Liver (tissue), 9 donors: ENCODE results near the gene LOXL3. TPM values are rescaled to one million over a fixed set of nuclear protein-coding genes. Genes with fewer than 3 reads are reported as not detected.

ENCODE experiments used
- DNase-seq: peaks from one replicate; pipeline ENCODE4 v3.0.0-alpha.2; 2017; ENCODE audit warnings: low spot score
- H3K27ac ChIP-seq, 2 donors: one replicate each; pipeline ENCODE4 v1.7.0; 2013; ENCODE audit warnings: inconsistent platforms in 2 of 2, low read length in 2 of 2, control low read depth in 1 of 2, low read depth in 1 of 2, mild to moderate bottlenecking in 1 of 2
- H3K27me3 ChIP-seq, 4 donors: one replicate each; pipeline versions ENCODE4 v1.6.1 to v1.7.0; 2013; ENCODE audit warnings: low read length in 3 of 4, inconsistent platforms in 1 of 4, mild to moderate bottlenecking in 1 of 4, moderate library complexity in 1 of 4; ENCODE audit not compliant: control insufficient read depth in 4 of 4, insufficient read depth in 4 of 4
- H3K36me3 ChIP-seq, 4 donors: one replicate each; pipeline versions ENCODE4 v1.6.1 to v1.7.0; 2013; ENCODE audit warnings: low read length in 3 of 4, mild to moderate bottlenecking in 3 of 4, low read depth in 1 of 4, moderate library complexity in 1 of 4; ENCODE audit not compliant: control insufficient read depth in 4 of 4, insufficient read depth in 3 of 4
- H3K4me1 ChIP-seq, 4 donors: one replicate each; pipeline versions ENCODE4 v1.6.1 to v1.7.0; 2013; ENCODE audit warnings: low read length in 3 of 4, mild to moderate bottlenecking in 3 of 4, moderate library complexity in 1 of 4; ENCODE audit not compliant: control insufficient read depth in 4 of 4, insufficient read depth in 4 of 4
- H3K4me3 ChIP-seq, 3 donors: one replicate each; pipeline versions ENCODE4 v1.6.1 to v1.7.0; 2013; ENCODE audit warnings: low read length in 3 of 3, control low read depth in 1 of 3, low read depth in 1 of 3, mild to moderate bottlenecking in 1 of 3
- H3K9ac ChIP-seq, 2 donors: one replicate each; pipeline ENCODE4 v1.7.0; 2013; ENCODE audit warnings: low read length in 2 of 2, mild to moderate bottlenecking in 2 of 2, moderate library complexity in 2 of 2, control low read depth in 1 of 2, low read depth in 1 of 2
- H3K9me3 ChIP-seq, 4 donors: one replicate each; pipeline versions ENCODE4 v1.6.1 to v1.7.0; 2013; ENCODE audit warnings: low read length in 3 of 4; ENCODE audit not compliant: control insufficient read depth in 4 of 4
- EGR1 ChIP-seq, 2 donors: IDR thresholded peaks; 2 replicates each; pipeline ENCODE4 v1.6.1; 2016 to 2018; ENCODE audit warnings: antibody characterized with exemption in 2 of 2, low read depth in 2 of 2
- FOXA1 ChIP-seq: IDR thresholded peaks from 2 replicates; pipeline ENCODE4 v1.6.1; 2016; ENCODE audit warnings: antibody characterized with exemption
- FOXA2 ChIP-seq: IDR thresholded peaks from 2 replicates; pipeline ENCODE4 v1.6.1; 2016; ENCODE audit warnings: antibody characterized with exemption
- GABPA ChIP-seq, 2 donors: IDR thresholded peaks in 1 of 2; conservative IDR thresholded peaks in 1 of 2; 2 replicates each; pipeline ENCODE4 v1.6.1; 2016; ENCODE audit warnings: antibody characterized with exemption in 2 of 2, mild to moderate bottlenecking in 1 of 2, moderate library complexity in 1 of 2
- HNF4A ChIP-seq, 2 donors: conservative IDR thresholded peaks; 2 replicates each; pipeline ENCODE4 v1.6.1; 2016; ENCODE audit warnings: antibody characterized with exemption in 2 of 2, mild to moderate bottlenecking in 2 of 2
- HNF4G ChIP-seq: IDR thresholded peaks from 2 replicates; pipeline ENCODE4 v1.6.1; 2016; ENCODE audit warnings: antibody characterized with exemption
- JUND ChIP-seq, 2 donors: IDR thresholded peaks; 2 replicates each; pipeline ENCODE4 v1.6.1; 2016; ENCODE audit warnings: antibody characterized with exemption in 2 of 2
- NR2F2 ChIP-seq: IDR thresholded peaks from 2 replicates; pipeline ENCODE4 v1.6.1; 2016; ENCODE audit warnings: antibody characterized with exemption
- RAD21 ChIP-seq, 2 donors: IDR thresholded peaks; 2 replicates each; pipeline ENCODE4 v1.6.1; 2016; ENCODE audit warnings: antibody characterized with exemption in 2 of 2, mild to moderate bottlenecking in 2 of 2
- RXRA ChIP-seq, 2 donors: IDR thresholded peaks; 2 replicates each; pipeline ENCODE4 v1.6.1; 2017 to 2018; ENCODE audit warnings: antibody characterized with exemption in 2 of 2, mild to moderate bottlenecking in 1 of 2
- SP1 ChIP-seq: IDR thresholded peaks from 2 replicates; pipeline ENCODE4 v1.6.1; 2018; ENCODE audit warnings: antibody characterized with exemption, mild to moderate bottlenecking
- TAF1 ChIP-seq: conservative IDR thresholded peaks from 2 replicates; pipeline ENCODE4 v1.6.1; 2016; ENCODE audit warnings: antibody characterized with exemption, mild to moderate bottlenecking
- YY1 ChIP-seq: IDR thresholded peaks from 2 replicates; pipeline ENCODE4 v1.6.1; 2016; ENCODE audit warnings: antibody characterized with exemption, mild to moderate bottlenecking
- WGBS: extraction: QIAGEN DNeasy Blood & Tissue Kit; methylation state at CpG from one replicate; pipeline ENCODE4 v1.1.7; 2013; 5-methylcytosine and 5-hydroxymethylcytosine counted together
- polyA plus RNA-seq, 2 donors: library from polyadenylated mRNA; stranded (reverse) in 1 of 2; unstranded in 1 of 2; fragments of 200-250 nt in 1 of 2; fragments of >200 nt in 1 of 2; fragmentation: Nextera tagmentation in 1 of 2; extraction: Ambion mirVana in 1 of 2; gene quantifications; one replicate each; pipeline versions ENCODE4 v1.2.1 to v1.2.3, GENCODE V29; 2013 to 2015
- total RNA-seq, 2 donors: library from RNA; depleted of rRNA; stranded (reverse); fragments of >200 nt; gene quantifications; one replicate each; pipeline ENCODE4 v1.2.3, GENCODE V29; 2014
- TF ChIP-seq, protein P1 (sequence below): IDR thresholded peaks from 2 replicates; pipeline ENCODE4 v1.6.1; 2016; ENCODE audit warnings: antibody characterized with exemption
- TF ChIP-seq, protein P2 (sequence below): IDR thresholded peaks from 2 replicates; pipeline ENCODE4 v1.6.1; 2016; ENCODE audit warnings: antibody characterized with exemption, mild to moderate bottlenecking
- TF ChIP-seq, protein P3 (sequence below): IDR thresholded peaks from 2 replicates; pipeline ENCODE4 v1.6.1; 2016; ENCODE audit warnings: antibody characterized with exemption
- TF ChIP-seq, protein P4 (sequence below): fragments of 150-350 bp; IDR thresholded peaks from 2 replicates; pipeline ENCODE4 v1.5.1; 2017; ENCODE audit warnings: improper control_type of control experiment, low read depth, low read length; ENCODE audit not compliant: missing input control
- TF ChIP-seq, protein P5 (sequence below): IDR thresholded peaks from 2 replicates; pipeline ENCODE4 v1.6.1; 2016; ENCODE audit warnings: antibody characterized with exemption
- donor health status: healthy.
- donor health status: healthy.
- donor health status: healthy.
- donor health status: healthy.
- donor health status: healthy.

The LOXL3 gene
- total and polyA plus RNA-seq, 4 donors, result 0.31 to 2.8 (median 1.3) TPM

DNA sequence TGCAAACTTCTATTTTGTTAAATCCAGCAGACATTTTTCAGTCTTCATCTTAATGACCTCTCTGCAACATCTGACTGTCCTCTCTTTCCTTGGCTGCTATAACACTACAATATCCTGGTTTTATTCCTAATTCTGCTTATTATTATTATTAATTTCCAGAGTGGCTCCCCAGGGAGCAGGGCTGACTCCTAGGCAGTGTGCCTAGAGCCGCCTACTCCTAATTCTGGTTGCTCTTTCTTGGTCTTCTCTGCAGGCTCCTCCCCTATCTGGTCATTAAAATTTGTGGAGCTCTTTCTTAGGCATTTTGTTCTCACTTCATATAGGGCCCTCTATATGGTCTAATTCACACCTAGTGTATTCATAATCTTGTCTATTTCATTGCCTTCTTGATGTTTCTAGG, 10.8 kb downstream of the LOXL3 start:
- Histone ChIP-seq H3K9ac (no peak overlapping the region), H3K9me3 (no peaks in the 10 kb centered on the region), H3K36me3 (no peaks in the 10 kb centered on the region), H3K27me3 (no peaks in the 10 kb centered on the region), H3K27ac (no peak overlapping the region), H3K4me3 (no peak overlapping the region), H3K4me1 (peaks cover 0 to under 1% (median 0%) of the 10 kb centered on the region in 4 donors)
- TF ChIP-seq JUND (IDR thresholded peaks at IDR 0.05) (no peak), EGR1 (IDR thresholded peaks at IDR 0.05; ENCODE audit: low read depth in 2 of 2) (no peak)
- TF ChIP-seq, protein P1, sequence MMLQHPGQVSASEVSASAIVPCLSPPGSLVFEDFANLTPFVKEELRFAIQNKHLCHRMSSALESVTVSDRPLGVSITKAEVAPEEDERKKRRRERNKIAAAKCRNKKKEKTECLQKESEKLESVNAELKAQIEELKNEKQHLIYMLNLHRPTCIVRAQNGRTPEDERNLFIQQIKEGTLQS, result no peak
- 96% methylated on average over 1 of the region's 1 CpG for WGBS
- DNase-seq, result no peak

DNA sequence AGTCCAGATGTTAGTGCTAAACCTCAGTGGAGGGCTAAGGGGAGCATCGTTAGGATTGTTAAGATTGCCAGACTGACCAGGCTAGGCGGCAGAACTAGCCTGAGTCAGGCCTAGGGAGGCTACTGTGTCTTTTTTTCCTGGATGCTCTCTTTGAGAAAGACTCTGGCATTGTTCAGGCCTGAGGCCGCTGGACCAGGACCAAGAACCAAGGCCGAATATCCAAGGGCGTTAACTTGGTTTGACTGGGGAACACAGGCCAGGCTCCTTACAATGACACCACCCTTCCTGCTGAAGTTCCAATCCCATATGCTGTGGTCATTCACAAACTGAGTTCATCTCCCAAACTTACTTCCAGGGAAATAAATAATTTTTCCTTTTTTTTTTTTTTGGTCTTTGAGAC, 13.5 kb downstream of the LOXL3 start:
- no peaks in the 10 kb centered on the region for H3K4me1 ChIP-seq
- no peaks in the 10 kb centered on the region for H3K27me3 ChIP-seq
- H3K9me3 ChIP-seq, result no peaks in the 10 kb centered on the region
- DNase-seq, result no peak
- H3K9ac ChIP-seq, result no peak overlapping the region
- TF ChIP-seq, protein P2, sequence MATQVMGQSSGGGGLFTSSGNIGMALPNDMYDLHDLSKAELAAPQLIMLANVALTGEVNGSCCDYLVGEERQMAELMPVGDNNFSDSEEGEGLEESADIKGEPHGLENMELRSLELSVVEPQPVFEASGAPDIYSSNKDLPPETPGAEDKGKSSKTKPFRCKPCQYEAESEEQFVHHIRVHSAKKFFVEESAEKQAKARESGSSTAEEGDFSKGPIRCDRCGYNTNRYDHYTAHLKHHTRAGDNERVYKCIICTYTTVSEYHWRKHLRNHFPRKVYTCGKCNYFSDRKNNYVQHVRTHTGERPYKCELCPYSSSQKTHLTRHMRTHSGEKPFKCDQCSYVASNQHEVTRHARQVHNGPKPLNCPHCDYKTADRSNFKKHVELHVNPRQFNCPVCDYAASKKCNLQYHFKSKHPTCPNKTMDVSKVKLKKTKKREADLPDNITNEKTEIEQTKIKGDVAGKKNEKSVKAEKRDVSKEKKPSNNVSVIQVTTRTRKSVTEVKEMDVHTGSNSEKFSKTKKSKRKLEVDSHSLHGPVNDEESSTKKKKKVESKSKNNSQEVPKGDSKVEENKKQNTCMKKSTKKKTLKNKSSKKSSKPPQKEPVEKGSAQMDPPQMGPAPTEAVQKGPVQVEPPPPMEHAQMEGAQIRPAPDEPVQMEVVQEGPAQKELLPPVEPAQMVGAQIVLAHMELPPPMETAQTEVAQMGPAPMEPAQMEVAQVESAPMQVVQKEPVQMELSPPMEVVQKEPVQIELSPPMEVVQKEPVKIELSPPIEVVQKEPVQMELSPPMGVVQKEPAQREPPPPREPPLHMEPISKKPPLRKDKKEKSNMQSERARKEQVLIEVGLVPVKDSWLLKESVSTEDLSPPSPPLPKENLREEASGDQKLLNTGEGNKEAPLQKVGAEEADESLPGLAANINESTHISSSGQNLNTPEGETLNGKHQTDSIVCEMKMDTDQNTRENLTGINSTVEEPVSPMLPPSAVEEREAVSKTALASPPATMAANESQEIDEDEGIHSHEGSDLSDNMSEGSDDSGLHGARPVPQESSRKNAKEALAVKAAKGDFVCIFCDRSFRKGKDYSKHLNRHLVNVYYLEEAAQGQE, result no peak
- TF ChIP-seq RXRA (IDR thresholded peaks at IDR 0.05) (no peak), NR2F2 (no peak), GABPA (IDR thresholded peaks at IDR 0.05 in 1 of 2, conservative IDR thresholded peaks at IDR 0.05 in 1 of 2) (no peak), RAD21 (IDR thresholded peaks at IDR 0.05) (no peak), HNF4G (no peak), HNF4A (conservative IDR thresholded peaks at IDR 0.05) (no peak), EGR1 (IDR thresholded peaks at IDR 0.05; ENCODE audit: low read depth in 2 of 2) (no peak), TAF1 (no peak), FOXA2 (no peak), JUND (IDR thresholded peaks at IDR 0.05) (no peak), YY1 (no peak), SP1 (no peak), FOXA1 (no peak)
- TF ChIP-seq, protein P1, result no peak
- TF ChIP-seq, protein P3, sequence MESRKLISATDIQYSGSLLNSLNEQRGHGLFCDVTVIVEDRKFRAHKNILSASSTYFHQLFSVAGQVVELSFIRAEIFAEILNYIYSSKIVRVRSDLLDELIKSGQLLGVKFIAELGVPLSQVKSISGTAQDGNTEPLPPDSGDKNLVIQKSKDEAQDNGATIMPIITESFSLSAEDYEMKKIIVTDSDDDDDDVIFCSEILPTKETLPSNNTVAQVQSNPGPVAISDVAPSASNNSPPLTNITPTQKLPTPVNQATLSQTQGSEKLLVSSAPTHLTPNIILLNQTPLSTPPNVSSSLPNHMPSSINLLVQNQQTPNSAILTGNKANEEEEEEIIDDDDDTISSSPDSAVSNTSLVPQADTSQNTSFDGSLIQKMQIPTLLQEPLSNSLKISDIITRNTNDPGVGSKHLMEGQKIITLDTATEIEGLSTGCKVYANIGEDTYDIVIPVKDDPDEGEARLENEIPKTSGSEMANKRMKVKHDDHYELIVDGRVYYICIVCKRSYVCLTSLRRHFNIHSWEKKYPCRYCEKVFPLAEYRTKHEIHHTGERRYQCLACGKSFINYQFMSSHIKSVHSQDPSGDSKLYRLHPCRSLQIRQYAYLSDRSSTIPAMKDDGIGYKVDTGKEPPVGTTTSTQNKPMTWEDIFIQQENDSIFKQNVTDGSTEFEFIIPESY, result no peak
- TF ChIP-seq, protein P4, sequence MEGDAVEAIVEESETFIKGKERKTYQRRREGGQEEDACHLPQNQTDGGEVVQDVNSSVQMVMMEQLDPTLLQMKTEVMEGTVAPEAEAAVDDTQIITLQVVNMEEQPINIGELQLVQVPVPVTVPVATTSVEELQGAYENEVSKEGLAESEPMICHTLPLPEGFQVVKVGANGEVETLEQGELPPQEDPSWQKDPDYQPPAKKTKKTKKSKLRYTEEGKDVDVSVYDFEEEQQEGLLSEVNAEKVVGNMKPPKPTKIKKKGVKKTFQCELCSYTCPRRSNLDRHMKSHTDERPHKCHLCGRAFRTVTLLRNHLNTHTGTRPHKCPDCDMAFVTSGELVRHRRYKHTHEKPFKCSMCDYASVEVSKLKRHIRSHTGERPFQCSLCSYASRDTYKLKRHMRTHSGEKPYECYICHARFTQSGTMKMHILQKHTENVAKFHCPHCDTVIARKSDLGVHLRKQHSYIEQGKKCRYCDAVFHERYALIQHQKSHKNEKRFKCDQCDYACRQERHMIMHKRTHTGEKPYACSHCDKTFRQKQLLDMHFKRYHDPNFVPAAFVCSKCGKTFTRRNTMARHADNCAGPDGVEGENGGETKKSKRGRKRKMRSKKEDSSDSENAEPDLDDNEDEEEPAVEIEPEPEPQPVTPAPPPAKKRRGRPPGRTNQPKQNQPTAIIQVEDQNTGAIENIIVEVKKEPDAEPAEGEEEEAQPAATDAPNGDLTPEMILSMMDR, result no peak
- TF ChIP-seq, protein P5, sequence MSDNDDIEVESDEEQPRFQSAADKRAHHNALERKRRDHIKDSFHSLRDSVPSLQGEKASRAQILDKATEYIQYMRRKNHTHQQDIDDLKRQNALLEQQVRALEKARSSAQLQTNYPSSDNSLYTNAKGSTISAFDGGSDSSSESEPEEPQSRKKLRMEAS, result no peak
- no peak overlapping the region for H3K27ac ChIP-seq
- H3K4me3 ChIP-seq, result no peak overlapping the region
- H3K36me3 ChIP-seq, result no peaks in the 10 kb centered on the region
- WGBS, result 80% methylated on average over 5 of the region's 5 CpGs
